Neural cell (in vitro differentiated cells): Measurements from ENCODE around the gene NIP7. TPM values are rescaled to one million over a fixed set of nuclear protein-coding genes. Genes with fewer than 3 reads are reported as not detected.
"Not testable (repeated sequence)": the region's sequence is repeated elsewhere in the genome, so short reads cannot be mapped to it uniquely, and the experiment has no call there.

Source experiments
- H2AFZ ChIP-seq: fragments of 200-600, 300-800 bp; sonication (generic), shearing (Covaris generic); 2 replicates; pipeline ENCODE4 v1.6.0; 2014; ENCODE audit warnings: low read depth, mild to moderate bottlenecking, antibody characterized with exemption, low read length, moderate library complexity
- H3F3A ChIP-seq: fragments of 200-600 bp; shearing (Covaris generic); 2 replicates; pipeline ENCODE4 v1.6.1; 2016; ENCODE audit warnings: mild to moderate bottlenecking, moderate library complexity, mixed read lengths, antibody characterized with exemption, low read length; ENCODE audit not compliant: insufficient read depth, poor library complexity, severe bottlenecking
- H3K27ac ChIP-seq: fragments of 200-600, 300-800 bp; sonication (generic), shearing (Covaris generic); 2 replicates; pipeline ENCODE4 v1.5.1; 2014; ENCODE audit warnings: mild to moderate bottlenecking, low read length, moderate library complexity
- H3K27me3 ChIP-seq: fragments of 300-800, 200-600 bp; sonication (generic), shearing (Covaris generic); 2 replicates; pipeline ENCODE4 v1.6.0; 2014; ENCODE audit warnings: mild to moderate bottlenecking, low read depth, low read length, moderate library complexity; ENCODE audit not compliant: insufficient read depth
- H3K36me3 ChIP-seq: fragments of 300-800, 200-600 bp; sonication (generic), shearing (Covaris generic); 2 replicates; pipeline ENCODE4 v1.5.1; 2014; ENCODE audit warnings: mild to moderate bottlenecking, antibody characterized with exemption, low read length, moderate library complexity; ENCODE audit not compliant: insufficient read depth
- H3K4me2 ChIP-seq: fragments of 300-800, 200-600 bp; sonication (generic), shearing (Covaris generic); 2 replicates; pipeline ENCODE4 v1.6.0; 2014; ENCODE audit warnings: mild to moderate bottlenecking, low read length
- H3K4me3 ChIP-seq: fragments of 300-800, 200-600 bp; sonication (generic), shearing (Covaris generic); 2 replicates; pipeline ENCODE4 v1.5.1; 2014; ENCODE audit warnings: mild to moderate bottlenecking, low read length, moderate library complexity
- H3K79me2 ChIP-seq: fragments of 200-600 bp; shearing (Covaris generic); replicated peaks from 2 replicates; pipeline ENCODE4 v1.6.0; 2014; ENCODE audit warnings: mild to moderate bottlenecking, low read length, moderate library complexity; ENCODE audit not compliant: insufficient read depth
- H3K9ac ChIP-seq: fragments of 300-800, 200-600 bp; sonication (generic), shearing (Covaris generic); 2 replicates; pipeline ENCODE4 v1.6.1; 2016; ENCODE audit warnings: mild to moderate bottlenecking, low read length, mixed read lengths
- H3K9me2 ChIP-seq: fragments of 200-600 bp; shearing (Covaris generic); 2 replicates; pipeline ENCODE4 v1.6.1; 2016; ENCODE audit warnings: mild to moderate bottlenecking, low read length, mixed read lengths; ENCODE audit not compliant: insufficient read depth
- H3K9me3 ChIP-seq: fragments of 200-600, 300-800 bp; sonication (generic), shearing (Covaris generic); 2 replicates; pipeline ENCODE4 v1.6.1; 2016; ENCODE audit warnings: mild to moderate bottlenecking, mixed run types, low read length, moderate library complexity, mixed read lengths
- H4K20me1 ChIP-seq: fragments of 200-600 bp; shearing (Covaris generic); 2 replicates; pipeline ENCODE4 v1.6.1; 2016; ENCODE audit warnings: mild to moderate bottlenecking, mixed run types; ENCODE audit not compliant: insufficient read depth
- EP300 ChIP-seq: fragments of 450-650 bp; conservative IDR thresholded peaks from 2 replicates; pipeline ENCODE4 v1.6.1; 2014; ENCODE audit warnings: antibody characterized with exemption, mild to moderate bottlenecking, moderate library complexity; ENCODE audit not compliant: poor library complexity, severe bottlenecking
- EZH2 ChIP-seq: fragments of 200-600, 300-800 bp; shearing (Covaris generic), sonication (generic); IDR thresholded peaks from 2 replicates; pipeline ENCODE4 v1.6.1; 2014; ENCODE audit warnings: antibody characterized with exemption, low read length, borderline replicate concordance, mild to moderate bottlenecking; ENCODE audit not compliant: insufficient read depth, poor library complexity, severe bottlenecking
- MXI1 ChIP-seq: fragments of 450-650 bp; conservative IDR thresholded peaks from 2 replicates; pipeline ENCODE4 v1.6.1; 2014; ENCODE audit warnings: antibody characterized with exemption, mild to moderate bottlenecking; ENCODE audit not compliant: poor library complexity, severe bottlenecking
- POLR2AphosphoS5 ChIP-seq: IDR thresholded peaks from 2 replicates; pipeline ENCODE4 v1.6.1; 2012
- RAD21 ChIP-seq: fragments of 450-650 bp; conservative IDR thresholded peaks from 2 replicates; pipeline ENCODE4 v1.6.1; 2014; ENCODE audit warnings: antibody characterized with exemption, mild to moderate bottlenecking, moderate library complexity
- REST ChIP-seq: IDR thresholded peaks from 2 replicates; pipeline ENCODE4 v1.6.1; 2012; ENCODE audit warnings: borderline replicate concordance
- SMC3 ChIP-seq: fragments of 450-650 bp; conservative IDR thresholded peaks from 2 replicates; pipeline ENCODE4 v1.6.1; 2014; ENCODE audit warnings: antibody characterized with exemption, mild to moderate bottlenecking, moderate library complexity; ENCODE audit not compliant: poor library complexity
- TAF1 ChIP-seq: IDR thresholded peaks from 2 replicates; pipeline ENCODE4 v1.6.1; 2012; ENCODE audit warnings: low read depth
- polyA plus RNA-seq: library from polyadenylated mRNA; depleted of rRNA; stranded (reverse); fragments of >200 nt; gene quantifications from 2 replicates; pipeline ENCODE4 v1.2.3, GENCODE V29; 2014
- TF ChIP-seq, protein P1 (sequence below): fragments of 450-650 bp; IDR thresholded peaks from 2 replicates; pipeline ENCODE4 v1.5.1; 2014; ENCODE audit warnings: antibody characterized with exemption, mild to moderate bottlenecking, moderate library complexity; ENCODE audit not compliant: poor library complexity, severe bottlenecking

NIP7 gene
- polyA plus RNA-seq, 1 donor from 2014 or later, result 15.8 TPM

DNA sequence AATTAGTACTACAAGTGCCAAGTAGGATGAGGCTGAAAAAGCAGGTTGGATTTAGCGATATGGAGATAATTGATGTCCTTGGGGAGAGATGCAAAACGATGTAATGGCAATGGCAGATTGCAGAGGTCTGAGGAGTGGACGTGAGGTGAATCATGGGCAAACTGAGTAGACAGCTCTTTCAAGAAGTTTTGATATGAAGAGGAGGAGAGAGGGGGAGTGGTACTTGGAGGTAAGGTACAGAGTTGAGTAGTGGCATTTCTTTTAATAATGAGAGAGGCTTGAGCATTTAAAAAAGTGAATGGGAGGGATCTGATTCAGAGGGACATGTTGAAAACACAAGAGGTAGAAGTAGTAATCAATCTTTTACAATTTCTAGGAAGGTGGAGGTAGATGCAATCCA, 46.2 kb upstream of the NIP7 start:
- Histone ChIP-seq H3K9me3 (no peaks in the 10 kb centered on the region), H3K4me3 (no peak overlapping the region), H3K79me2 (no peaks in the 10 kb centered on the region), H3K4me2 (no peak overlapping the region), H2AFZ (no peak overlapping the region), H3K36me3 (no peaks in the 10 kb centered on the region), H3F3A (no peaks in the 10 kb centered on the region), H3K27ac (no peak overlapping the region), H3K9me2 (no peaks in the 10 kb centered on the region), H3K27me3 (no peaks in the 10 kb centered on the region), H3K9ac (no peak overlapping the region), H4K20me1 (no peaks in the 10 kb centered on the region)
- TF ChIP-seq TAF1 (no peak), EZH2 (no peak), RAD21 (no peak), REST (no peak), MXI1 (no peak), SMC3 (no peak), POLR2AphosphoS5 (no peak), EP300 (no peak)
- TF ChIP-seq, protein P1, sequence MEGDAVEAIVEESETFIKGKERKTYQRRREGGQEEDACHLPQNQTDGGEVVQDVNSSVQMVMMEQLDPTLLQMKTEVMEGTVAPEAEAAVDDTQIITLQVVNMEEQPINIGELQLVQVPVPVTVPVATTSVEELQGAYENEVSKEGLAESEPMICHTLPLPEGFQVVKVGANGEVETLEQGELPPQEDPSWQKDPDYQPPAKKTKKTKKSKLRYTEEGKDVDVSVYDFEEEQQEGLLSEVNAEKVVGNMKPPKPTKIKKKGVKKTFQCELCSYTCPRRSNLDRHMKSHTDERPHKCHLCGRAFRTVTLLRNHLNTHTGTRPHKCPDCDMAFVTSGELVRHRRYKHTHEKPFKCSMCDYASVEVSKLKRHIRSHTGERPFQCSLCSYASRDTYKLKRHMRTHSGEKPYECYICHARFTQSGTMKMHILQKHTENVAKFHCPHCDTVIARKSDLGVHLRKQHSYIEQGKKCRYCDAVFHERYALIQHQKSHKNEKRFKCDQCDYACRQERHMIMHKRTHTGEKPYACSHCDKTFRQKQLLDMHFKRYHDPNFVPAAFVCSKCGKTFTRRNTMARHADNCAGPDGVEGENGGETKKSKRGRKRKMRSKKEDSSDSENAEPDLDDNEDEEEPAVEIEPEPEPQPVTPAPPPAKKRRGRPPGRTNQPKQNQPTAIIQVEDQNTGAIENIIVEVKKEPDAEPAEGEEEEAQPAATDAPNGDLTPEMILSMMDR, result no peak

- no peaks in the 10 kb centered on the region for H3K9me3 ChIP-seq
- no peak overlapping the region for H3K27ac ChIP-seq
- no peaks in the 10 kb centered on the region for H4K20me1 ChIP-seq
- H3K4me2 ChIP-seq, result no peak overlapping the region
- H3K9ac ChIP-seq, result no peak overlapping the region
- H3K27me3 ChIP-seq, result no peaks in the 10 kb centered on the region
- H3K9me2 ChIP-seq, result no peaks in the 10 kb centered on the region
- H3K36me3 ChIP-seq, result no peaks in the 10 kb centered on the region
- H3F3A ChIP-seq, result no peaks in the 10 kb centered on the region
- no peak overlapping the region for H3K4me3 ChIP-seq
- TF ChIP-seq, protein P1, result no peak
- TF ChIP-seq MXI1, result no peak
- no peak for TF ChIP-seq EZH2
- no peak for TF ChIP-seq REST
- TF ChIP-seq EP300, result no peak
- no peak for TF ChIP-seq RAD21
- no peak for TF ChIP-seq SMC3
- no peak for TF ChIP-seq POLR2AphosphoS5
- no peak for TF ChIP-seq TAF1
- no peak overlapping the region for H2AFZ ChIP-seq
- no peaks in the 10 kb centered on the region for H3K79me2 ChIP-seq
Measured at GRCh38 chr16:69294051-69294450, 45.5 kb upstream of the NIP7 start.

GRCh38 chr16:69296771-69297170, 42.8 kb upstream of the NIP7 start:
- H3F3A ChIP-seq, H3K9ac ChIP-seq, H4K20me1 ChIP-seq, H3K27me3 ChIP-seq, H3K27ac ChIP-seq, H3K36me3 ChIP-seq, H3K9me2 ChIP-seq, H3K79me2 ChIP-seq, H3K4me3 ChIP-seq, H3K9me3 ChIP-seq, H3K4me2 ChIP-seq, H2AFZ ChIP-seq: not testable (repeated sequence)
